Endothelial cell of umbilical vein (primary cell): ENCODE results near the gene MTMR3. TPM values are rescaled to one million over a fixed set of nuclear protein-coding genes. Genes with fewer than 3 reads are reported as not detected.

Source experiments
- BruUV-seq: library from RNA; stranded (reverse); fragments of 400-500 nt; replicated peaks from 2 replicates; lab custom pipeline; 2021; lab: Mats Ljungman, UMichigan
- CTCF ChIA-PET: fragments of 300-600, 350-600 bp; sonication (Branson Sonifier 250); formaldehyde crosslinking; loops from one replicate; lab custom pipeline; 2021; ENCODE audit warnings: antibody characterized with exemption, inconsistent platforms; lab: Charles Lee
- POLR2A ChIA-PET: fragments of 300-600, 350-600 bp; sonication (Branson Sonifier 250); formaldehyde crosslinking; loops from one replicate; lab custom pipeline; 2021; ENCODE audit warnings: antibody characterized with exemption, inconsistent platforms; lab: Charles Lee
- DNase-seq: peaks from one replicate; pipeline ENCODE4 v3.0.0-alpha.2; 2011; ENCODE audit warnings: low read depth, low spot score
- FAIRE-seq: peaks from 2 replicates; lab custom pipeline; 2011; peaks lifted over from hg19 to GRCh38; lab: Jason Lieb, UNC
- H2AFZ ChIP-seq: 2 replicates; pipeline ENCODE4 v1.6.0; 2012; ENCODE audit warnings: low read depth, low read length, control low read depth, inconsistent platforms
- H3K27ac ChIP-seq: 2 replicates; pipeline ENCODE4 v1.5.1; 2011; ENCODE audit warnings: low read depth, mild to moderate bottlenecking, control low read depth, low read length, moderate library complexity; ENCODE audit not compliant: insufficient read depth
- H3K27me3 ChIP-seq, 2 experiments: 2 replicates each; pipeline versions ENCODE4 v1.6.0 to v1.6.1; 2011; ENCODE audit warnings: low read length in 2 of 2, mixed read lengths in 1 of 2; ENCODE audit not compliant: control insufficient read depth in 2 of 2, insufficient read depth in 2 of 2
- H3K36me3 ChIP-seq, 2 experiments: 2 replicates in 1 of 2; 3 replicates in 1 of 2; pipeline ENCODE4 v1.5.1; 2011; ENCODE audit warnings: low read length in 2 of 2, mild to moderate bottlenecking in 1 of 2, moderate library complexity in 1 of 2; ENCODE audit not compliant: control insufficient read depth in 2 of 2, insufficient read depth in 2 of 2; ENCODE audit errors: extremely low read depth in 1 of 2
- H3K4me1 ChIP-seq: 3 replicates; pipeline ENCODE4 v1.5.1; 2011; ENCODE audit warnings: mild to moderate bottlenecking, low read length; ENCODE audit not compliant: control insufficient read depth, insufficient read depth; ENCODE audit errors: extremely low read depth
- H3K4me2 ChIP-seq: 2 replicates; pipeline ENCODE4 v1.6.1; 2011; ENCODE audit warnings: low read length, control low read depth, mixed read lengths; ENCODE audit not compliant: insufficient read depth
- H3K4me3 ChIP-seq, 3 experiments: fragments of 200-600 bp in 1 of 3; sonication (generic), shearing (Covaris generic) in 1 of 3; replicated peaks in 1 of 3; 2 replicates each; pipeline ENCODE4 v1.5.1; 2011 to 2016; ENCODE audit warnings: control low read depth in 3 of 3, low read length in 3 of 3, mild to moderate bottlenecking in 2 of 3, inconsistent platforms in 1 of 3, low read depth in 1 of 3, moderate library complexity in 1 of 3; ENCODE audit not compliant: insufficient read depth in 1 of 3
- H3K79me2 ChIP-seq: 2 replicates; pipeline ENCODE4 v1.6.0; 2012; ENCODE audit warnings: low read length, inconsistent platforms; ENCODE audit not compliant: control insufficient read depth, insufficient read depth
- H3K9ac ChIP-seq: replicated peaks from 2 replicates; pipeline ENCODE3; 2011; ENCODE audit warnings: low read length, control low read depth; ENCODE audit not compliant: insufficient read depth; ENCODE audit errors: extremely low read depth
- H3K9me1 ChIP-seq: replicated peaks from 3 replicates; pipeline ENCODE4 v1.6.0; 2011; ENCODE audit warnings: mild to moderate bottlenecking, low read length; ENCODE audit not compliant: control insufficient read depth, insufficient read depth; ENCODE audit errors: extremely low read depth
- H3K9me3 ChIP-seq: replicated peaks from 2 replicates; pipeline ENCODE4 v1.5.1; 2012; ENCODE audit warnings: low read length, inconsistent platforms; ENCODE audit not compliant: control insufficient read depth, insufficient read depth
- H4K20me1 ChIP-seq: replicated peaks from 2 replicates; pipeline ENCODE3; 2011; ENCODE audit warnings: mild to moderate bottlenecking, low read length; ENCODE audit not compliant: control insufficient read depth, insufficient read depth; ENCODE audit errors: extremely low read depth
- CTCF ChIP-seq, 2 donors: IDR thresholded peaks; 1 replicate in 1 of 2; 2 replicates in 1 of 2; pipeline ENCODE4 v1.5.1; 2011; ENCODE audit warnings: low read length in 2 of 2, mild to moderate bottlenecking in 2 of 2, moderate library complexity in 2 of 2, control low read depth in 1 of 2, inconsistent platforms in 1 of 2, low read depth in 1 of 2; ENCODE audit not compliant: insufficient read depth in 1 of 2; ENCODE audit errors: extremely low read depth in 1 of 2
- EZH2 ChIP-seq: IDR thresholded peaks from 2 replicates; pipeline ENCODE4 v1.6.1; 2012; ENCODE audit warnings: borderline replicate concordance, low read depth, mild to moderate bottlenecking, moderate library complexity, low read length, inconsistent platforms; ENCODE audit not compliant: severe bottlenecking
- GATA2 ChIP-seq: IDR thresholded peaks from 2 replicates; pipeline ENCODE4 v1.7.0; 2011; ENCODE audit warnings: low read depth, mild to moderate bottlenecking, moderate library complexity, mixed read lengths, low read length; ENCODE audit not compliant: insufficient read length, insufficient read depth
- JUN ChIP-seq: IDR thresholded peaks from 2 replicates; pipeline ENCODE4 v1.6.1; 2011; ENCODE audit warnings: borderline replicate concordance, low read depth; ENCODE audit not compliant: insufficient read length, insufficient read depth
- POLR2AphosphoS5 ChIP-seq: IDR thresholded peaks from 2 replicates; pipeline ENCODE4 v1.6.1; 2012; ENCODE audit warnings: low read depth, mild to moderate bottlenecking, control low read depth, low read length, moderate library complexity; ENCODE audit not compliant: insufficient read depth
- dilution Hi-C: fragments of 300-500 bp; cut with MboI; formaldehyde crosslinking; loops from one replicate; pipeline ENCODE4 v1.15.0; 2019; ENCODE audit warnings: low sequenced_read_pairs; ENCODE audit not compliant: extremely low pct_ligation_motif_present
- intact Hi-C: fragments of 100-400 bp; cut with micrococcal nuclease; formaldehyde crosslinking; loops from one replicate; pipeline ENCODE4 v1.10.0; 2022
- polyA plus RNA-seq, 4 experiments: library from polyadenylated mRNA; depleted of rRNA in 3 of 4; stranded (reverse) in 3 of 4; unstranded in 1 of 4; fragments of >200 nt; gene quantifications; 2 replicates each; pipeline versions ENCODE4 v1.2.1 to v1.2.3, GENCODE V29; 2011 to 2012; ENCODE audit warnings: missing spikeins in 1 of 4
- total RNA-seq: library from RNA; stranded (reverse); gene quantifications from 2 replicates; pipeline ENCODE4 v1.2.3, GENCODE V29; 2021

MTMR3 gene
- total and polyA plus RNA-seq, 2 donors (not counting 3 experiments of a cell fraction or from before 2014, with no cell fraction given): 30.1 to 36.5 TPM

- intact Hi-C loops (no loop called here), dilution Hi-C loops (no loop called here)
- ChIA-PET CTCF (interaction anchor here (0.8 kb wide), 1 partner anchor 16 kb away, joined by 3 read pairs; no protein-coding TSS in a partner anchor), POLR2A (no interaction called here)
- TF ChIP-seq POLR2AphosphoS5 (no peak), EZH2 (no peak), JUN (no peak)
- Histone ChIP-seq H3K36me3 (no peaks in the 10 kb centered on the region), H2AFZ (no peak overlapping the region), H3K27ac (no peak overlapping the region), H3K4me3 (no peak overlapping the region), H3K4me2 (no peak overlapping the region), H4K20me1 (no peaks in the 10 kb centered on the region), H3K27me3 (peaks cover 10 to 27% of the 10 kb centered on the region in 2 experiments), H3K79me2 (no peaks in the 10 kb centered on the region), H3K4me1 (no peaks in the 10 kb centered on the region), H3K9me1 (no peaks in the 10 kb centered on the region), H3K9me3 (no peaks in the 10 kb centered on the region), H3K9ac (no peak overlapping the region)
- BruUV-seq: no TSS peak
- FAIRE-seq (no peak), DNase-seq (no peak)
These were observed 10.0 kb upstream of the MTMR3 start for GRCh38 chr22:29872989-29873388.

GRCh38 chr22:29873943-29874342 is 9.0 kb upstream of the MTMR3 start:
- intact Hi-C loops: no loop called here
- no peak overlapping the region for H3K27ac ChIP-seq
- H3K9me1 ChIP-seq: no peaks in the 10 kb centered on the region
- DNase-seq (no peak), FAIRE-seq (no peak)
- POLR2A ChIA-PET: interaction anchor here (0.5 kb wide), 1 partner anchor 806 kb away, joined by 3 read pairs; no protein-coding TSS in a partner anchor
- H4K20me1 ChIP-seq: no peaks in the 10 kb centered on the region
- dilution Hi-C loops: no loop called here
- BruUV-seq: no TSS peak
- no peak for TF ChIP-seq GATA2
- no peak for TF ChIP-seq POLR2AphosphoS5
- TF ChIP-seq CTCF (IDR thresholded peaks at IDR 0.05; ENCODE audit: extremely low read depth in 1 of 2, insufficient read depth in 1 of 2, low read depth in 1 of 2, low read length in 2 of 2): no peak
- CTCF ChIA-PET: interaction anchor here (0.6 to 1.0 kb wide), 2 partner anchors 107 to 191 kb away, joined by 3 read pairs; partner anchors contain the start of genes UQCR10 and ZMAT5
- peaks cover 12 to 28% of the 10 kb centered on the region in 2 experiments for H3K27me3 ChIP-seq
- no peak overlapping the region for H3K4me2 ChIP-seq
- H2AFZ ChIP-seq: no peak overlapping the region
- no peak overlapping the region for H3K9ac ChIP-seq
- H3K36me3 ChIP-seq: no peaks in the 10 kb centered on the region
- no peaks in the 10 kb centered on the region for H3K79me2 ChIP-seq
- no peaks in the 10 kb centered on the region for H3K4me1 ChIP-seq
- no peaks in the 10 kb centered on the region for H3K9me3 ChIP-seq
- H3K4me3 ChIP-seq: no peak overlapping the region
